ENCODE measurements around the gene MAL.

GRCh38 chr2:94978917-94979316, 46.6 kb upstream of the MAL start:
- no peak for TF ChIP-seq POLR2AphosphoS5 (IDR thresholded peaks at IDR 0.05; ENCODE audit: borderline replicate concordance, low read depth, low read length)
- TF ChIP-seq EZH2 (IDR thresholded peaks at IDR 0.05): no peak
